ENCODE measurements around the gene STH. TPM values are rescaled to one million over a fixed set of nuclear protein-coding genes. Genes with fewer than 3 reads are reported as not detected.
"Not testable (repeated sequence)": the region's sequence is repeated elsewhere in the genome, so short reads cannot be mapped to it uniquely, and the experiment has no call there.

Gene STH, protein sequence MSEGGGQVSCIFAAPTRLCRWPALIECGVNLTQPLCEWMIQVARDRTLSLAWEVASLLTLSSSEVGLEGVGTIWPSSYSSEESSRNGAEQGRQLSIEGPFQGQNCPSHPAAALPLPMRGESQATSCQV
- not detected for total RNA-seq

DNA sequence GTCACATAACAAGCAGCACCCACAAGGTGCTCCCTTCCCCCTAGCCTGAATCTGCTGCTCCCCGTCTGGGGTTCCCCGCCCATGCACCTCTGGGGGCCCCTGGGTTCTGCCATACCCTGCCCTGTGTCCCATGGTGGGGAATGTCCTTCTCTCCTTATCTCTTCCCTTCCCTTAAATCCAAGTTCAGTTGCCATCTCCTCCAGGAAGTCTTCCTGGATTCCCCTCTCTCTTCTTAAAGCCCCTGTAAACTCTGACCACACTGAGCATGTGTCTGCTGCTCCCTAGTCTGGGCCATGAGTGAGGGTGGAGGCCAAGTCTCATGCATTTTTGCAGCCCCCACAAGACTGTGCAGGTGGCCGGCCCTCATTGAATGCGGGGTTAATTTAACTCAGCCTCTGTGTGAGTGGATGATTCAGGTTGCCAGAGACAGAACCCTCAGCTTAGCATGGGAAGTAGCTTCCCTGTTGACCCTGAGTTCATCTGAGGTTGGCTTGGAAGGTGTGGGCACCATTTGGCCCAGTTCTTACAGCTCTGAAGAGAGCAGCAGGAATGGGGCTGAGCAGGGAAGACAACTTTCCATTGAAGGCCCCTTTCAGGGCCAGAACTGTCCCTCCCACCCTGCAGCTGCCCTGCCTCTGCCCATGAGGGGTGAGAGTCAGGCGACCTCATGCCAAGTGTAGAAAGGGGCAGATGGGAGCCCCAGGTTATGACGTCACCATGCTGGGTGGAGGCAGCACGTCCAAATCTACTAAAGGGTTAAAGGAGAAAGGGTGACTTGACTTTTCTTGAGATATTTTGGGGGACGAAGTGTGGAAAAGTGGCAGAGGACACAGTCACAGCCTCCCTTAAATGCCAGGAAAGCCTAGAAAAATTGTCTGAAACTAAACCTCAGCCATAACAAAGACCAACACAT, at the start of gene STH:
STH (plus strand) TSS at position 264 of the 913 bp plus-strand sequence; CDS start at position 294, 30 bp downstream.
- CTCF ChIA-PET = no interaction called here
- POLR2A ChIA-PET = no interaction called here

DNA sequence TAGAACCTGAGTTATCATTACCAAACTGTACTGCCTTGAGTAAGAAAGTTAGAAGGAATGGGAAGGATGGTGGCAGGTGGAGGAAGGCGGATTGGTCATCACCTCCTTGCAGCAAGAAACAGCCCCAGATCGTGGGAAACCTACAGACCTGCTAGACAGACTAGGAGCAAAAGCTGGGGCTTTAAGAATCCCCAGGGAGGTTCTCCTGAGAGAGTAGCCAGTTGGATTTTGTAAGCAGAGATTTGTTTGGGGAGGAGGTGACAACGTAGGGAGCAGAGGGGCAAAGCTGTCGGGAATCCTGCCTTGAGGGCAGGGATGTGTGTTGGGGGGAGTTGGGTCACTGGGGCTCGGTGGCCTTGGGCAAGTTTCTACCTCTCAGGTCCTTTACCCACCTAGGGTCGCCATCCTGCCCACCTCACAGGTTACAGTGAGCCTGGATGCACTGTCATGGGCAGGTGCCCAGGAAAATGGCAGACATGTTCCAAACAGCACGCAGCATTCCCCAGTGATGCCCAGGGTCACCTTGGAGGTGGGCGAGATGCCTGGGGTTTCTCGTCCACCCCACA, 49.2 kb upstream of the STH start:
- ChIA-PET CTCF (interaction anchor here (0.6 to 2.2 kb wide), 12 partner anchors 8 to 789 kb away, joined by 3 to 11 read pairs (median 4); no protein-coding TSS in a partner anchor), POLR2A (no interaction called here)

DNA sequence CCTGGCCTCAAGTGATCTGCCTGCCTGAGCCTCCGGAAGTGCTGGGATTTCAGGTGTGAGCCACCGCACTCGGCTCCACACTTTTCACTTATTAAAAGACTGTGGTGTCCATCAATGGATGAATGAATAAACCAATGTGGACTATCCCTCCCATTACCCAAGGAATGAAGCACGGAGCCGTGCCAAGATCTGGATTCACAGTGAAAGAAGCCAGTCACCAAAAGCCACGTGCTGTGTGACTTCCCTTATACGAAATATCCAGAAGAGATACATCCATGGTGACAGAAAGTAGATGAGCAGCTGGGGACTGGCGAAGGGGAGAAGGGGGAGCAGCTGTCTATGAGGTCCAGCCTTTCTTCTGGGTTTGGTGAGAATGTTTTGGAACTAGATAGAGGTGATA, 48.2 kb upstream of the STH start:
- CTCF ChIA-PET = no interaction called here
- POLR2A ChIA-PET = no interaction called here

DNA sequence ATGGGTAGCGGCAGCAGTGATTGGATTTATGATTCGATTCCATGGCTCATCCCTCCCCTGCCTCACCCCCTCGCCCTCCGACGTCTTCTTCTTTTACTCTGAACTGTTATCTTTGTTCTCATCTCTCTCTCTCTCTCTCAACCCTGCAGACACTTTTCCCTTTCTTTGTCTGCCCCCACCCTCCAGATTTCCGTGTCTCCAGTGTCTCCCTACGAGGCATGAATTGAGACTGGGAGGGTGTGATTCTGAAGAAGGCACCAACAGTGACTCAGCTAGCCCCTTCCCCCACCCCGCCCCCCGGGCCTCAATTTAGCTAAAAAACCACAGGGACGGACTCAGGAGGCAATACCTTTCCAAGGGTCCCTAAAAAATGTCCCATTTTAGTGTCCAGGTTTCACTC, 47.6 kb upstream of the STH start:
- POLR2A ChIA-PET = no interaction called here
- CTCF ChIA-PET = no interaction called here

DNA sequence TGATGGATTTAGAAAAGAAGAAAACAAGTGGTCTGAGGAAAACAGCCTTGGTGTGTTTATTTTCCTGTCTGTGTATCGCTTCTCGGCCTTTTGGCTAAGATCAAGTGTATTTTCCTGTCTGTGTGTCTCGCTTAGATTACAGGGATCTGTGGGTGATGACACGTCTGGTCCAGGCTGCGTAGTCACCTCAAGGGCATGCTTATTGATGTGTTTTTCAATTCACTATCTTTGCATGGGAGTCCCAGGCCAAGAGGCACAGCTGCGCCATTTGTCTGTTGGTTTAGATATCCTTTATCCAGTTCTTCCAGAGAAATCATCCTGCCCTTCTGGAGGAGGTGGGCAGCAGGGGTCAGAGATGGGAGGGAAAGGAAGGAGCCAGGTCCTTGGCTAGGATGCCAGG, 47.1 kb upstream of the STH start:
- ChIA-PET CTCF (no interaction called here), POLR2A (no interaction called here)

DNA sequence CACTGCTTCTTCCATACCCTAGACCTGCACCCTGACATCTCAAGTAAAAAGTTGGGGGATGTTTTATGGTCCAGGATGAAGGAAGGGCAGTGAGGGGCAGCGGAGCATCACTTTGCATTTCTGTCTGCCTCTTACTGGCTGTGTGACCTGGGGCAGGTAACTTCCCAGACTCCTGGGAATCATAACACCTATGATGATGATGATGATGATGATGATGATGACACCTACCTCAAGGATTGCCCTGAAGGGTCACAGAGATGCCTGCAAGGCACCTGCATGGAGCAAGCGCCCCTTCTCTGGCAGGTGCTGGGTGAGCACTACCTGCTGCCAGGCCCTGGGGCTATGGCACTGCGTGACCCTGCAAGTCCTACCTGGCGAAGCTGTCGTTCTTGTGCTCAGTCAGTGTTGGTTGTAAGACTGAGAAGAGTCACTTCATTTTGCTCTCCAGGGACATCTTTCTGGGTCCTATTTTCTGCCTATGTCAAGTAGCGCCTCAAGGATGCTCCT, 46.2 kb upstream of the STH start:
- POLR2A ChIA-PET = no interaction called here
- CTCF ChIA-PET = no interaction called here

DNA sequence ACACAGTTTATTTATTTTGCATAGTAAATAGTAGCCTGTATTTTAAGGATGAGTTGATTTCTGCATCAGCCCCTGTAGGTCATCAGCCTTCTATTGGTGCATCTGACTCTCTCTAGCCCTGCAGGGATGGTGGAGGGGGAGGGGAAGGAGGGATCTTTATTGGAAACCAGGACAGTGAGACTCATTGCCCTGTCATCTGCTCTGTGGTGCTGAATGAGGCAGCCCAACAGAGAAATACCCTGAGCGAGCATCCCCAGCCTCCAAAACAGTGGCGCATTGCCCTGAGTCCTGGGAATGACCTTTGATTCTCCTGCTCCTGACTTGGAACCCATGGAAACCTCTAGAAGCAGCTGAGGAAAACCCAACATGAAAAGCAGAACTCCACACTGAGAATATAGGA, 45.5 kb upstream of the STH start:
- POLR2A ChIA-PET = no interaction called here
- CTCF ChIA-PET = no interaction called here

DNA sequence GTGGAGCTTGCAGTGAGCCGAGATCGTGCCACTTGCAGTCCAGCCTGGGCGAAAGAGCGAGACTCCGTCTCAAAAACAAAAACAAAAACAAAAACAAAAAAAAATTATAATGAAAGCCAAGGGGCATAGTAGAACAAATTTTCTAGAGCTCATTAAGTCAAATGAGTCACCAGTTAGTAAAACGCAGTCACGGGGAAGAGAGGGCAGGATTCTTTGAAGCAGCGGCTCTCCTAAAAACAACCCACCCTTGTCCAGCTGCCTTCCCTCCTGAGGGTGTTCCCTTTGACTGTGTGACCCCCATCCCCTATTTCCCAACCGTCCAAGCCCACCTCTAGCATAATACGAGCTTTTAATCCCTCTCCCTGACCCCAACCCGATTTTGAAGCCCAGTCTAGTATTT, 44.1 kb upstream of the STH start:
- POLR2A ChIA-PET = no interaction called here
- CTCF ChIA-PET = no interaction called here

DNA sequence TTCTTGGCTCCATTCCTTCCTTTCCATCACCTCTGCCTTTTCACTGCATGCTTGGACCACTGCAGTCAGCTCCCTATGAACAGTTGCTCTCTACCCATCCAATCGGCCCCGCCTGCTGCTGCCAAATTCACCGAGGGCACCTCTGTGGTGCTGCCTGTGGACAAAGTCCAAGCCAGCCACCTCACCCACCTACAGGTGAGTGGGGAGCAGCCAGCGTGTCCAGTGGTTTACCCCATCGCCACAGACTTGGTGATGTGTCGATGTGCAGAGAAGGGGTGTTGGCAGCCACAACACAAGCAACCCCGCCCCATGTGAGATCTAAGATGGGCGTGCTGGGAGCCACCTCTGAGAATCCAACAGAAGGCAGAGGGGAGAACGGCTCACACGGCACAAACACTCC, 43.7 kb upstream of the STH start:
- ChIA-PET POLR2A (no interaction called here), CTCF (no interaction called here)

DNA sequence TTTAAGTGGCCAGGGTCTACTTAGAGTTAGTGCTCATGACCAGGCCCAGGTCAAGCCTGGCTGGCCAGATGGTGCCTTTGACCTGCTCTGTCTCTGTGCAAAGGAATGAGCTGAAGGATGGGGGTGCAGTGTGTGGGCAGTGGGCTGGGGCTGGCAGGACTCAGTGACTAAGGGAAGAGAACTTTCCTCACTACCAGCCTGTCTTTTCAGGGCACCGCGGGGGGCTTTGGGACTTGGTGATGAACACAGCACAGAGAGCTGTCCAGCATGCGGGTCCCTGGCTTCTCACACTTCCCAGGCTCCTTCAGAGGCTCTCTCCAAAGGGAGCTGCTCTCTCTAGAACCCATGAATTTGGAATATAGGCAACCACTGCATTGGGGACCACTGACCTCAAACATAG, 43.0 kb upstream of the STH start:
- ChIA-PET POLR2A (no interaction called here), CTCF (no interaction called here)

DNA sequence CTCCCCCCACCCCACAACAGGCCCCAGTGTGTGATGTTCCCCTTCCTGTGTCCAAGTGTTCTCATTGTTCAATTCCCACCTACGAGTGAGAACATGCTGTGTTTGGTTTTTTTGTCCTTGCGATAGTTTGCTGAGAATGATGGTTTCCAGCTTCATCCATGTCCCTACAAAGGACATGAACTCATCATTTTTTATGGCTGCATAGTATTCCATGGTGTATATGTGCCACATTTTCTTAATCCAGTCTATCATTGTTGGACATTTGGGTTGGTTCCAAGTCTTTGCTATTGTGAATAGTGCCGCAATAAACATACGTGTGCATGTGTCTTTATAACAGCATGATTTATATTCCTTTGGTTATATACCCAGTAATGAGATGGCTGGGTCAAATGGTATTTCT, 42.3 kb upstream of the STH start:
- POLR2A ChIA-PET, CTCF ChIA-PET: not testable (repeated sequence)

DNA sequence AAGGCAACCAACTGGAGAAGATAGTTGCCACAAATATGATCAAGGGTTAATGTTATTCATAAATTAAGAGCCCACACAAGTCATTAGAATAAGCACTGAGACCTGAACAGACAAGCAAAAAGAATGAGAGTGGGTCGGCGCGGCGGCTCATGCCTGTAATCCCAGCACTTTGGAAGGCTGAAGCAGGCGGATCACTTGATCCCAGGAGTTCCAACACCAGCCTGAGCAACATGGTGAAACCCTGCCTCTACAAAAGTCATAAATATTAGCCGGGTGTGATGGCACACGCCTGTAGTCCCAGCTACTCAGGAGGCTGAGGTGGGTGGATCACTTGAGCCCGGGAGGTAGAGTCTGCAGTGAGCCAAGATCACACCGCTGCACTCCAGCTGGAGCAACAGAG, 40.7 kb upstream of the STH start:
- ChIA-PET CTCF (interaction anchor here (0.7 kb wide), 2 partner anchors 9 to 1235 kb away, joined by 3 to 5 read pairs; no protein-coding TSS in a partner anchor), POLR2A (no interaction called here)

DNA sequence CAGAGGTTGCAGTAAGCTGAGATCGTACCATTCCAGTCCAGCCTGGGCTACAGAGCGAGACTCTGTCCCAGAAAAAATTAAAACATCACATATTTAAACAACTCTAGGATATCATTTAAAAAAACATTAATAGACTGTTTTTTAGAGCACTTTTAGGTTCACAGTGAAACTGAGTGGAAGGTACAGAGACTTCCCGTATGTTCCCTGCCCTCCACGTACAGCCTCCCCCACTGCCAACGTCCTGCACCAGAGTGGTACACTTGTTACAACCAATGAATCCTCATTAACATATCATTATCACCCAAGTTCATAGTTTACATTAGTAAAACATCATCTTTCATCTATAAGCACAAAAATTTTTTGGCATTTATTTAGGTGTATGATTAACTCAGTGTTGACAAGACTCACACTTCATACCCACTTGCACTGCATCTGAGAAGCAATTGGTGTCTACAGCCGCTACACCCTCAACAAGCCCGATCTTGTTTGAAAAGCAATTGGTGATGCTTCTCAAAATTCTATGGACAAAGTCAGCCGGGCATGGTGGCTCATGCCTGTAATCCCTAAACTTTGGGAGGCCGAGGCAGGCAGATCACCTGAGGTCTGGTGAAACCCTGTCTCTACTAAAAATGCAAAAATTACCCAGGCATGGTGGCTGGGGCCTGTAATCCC, 39.9 kb upstream of the STH start:
- POLR2A ChIA-PET = no interaction called here
- CTCF ChIA-PET = no interaction called here

DNA sequence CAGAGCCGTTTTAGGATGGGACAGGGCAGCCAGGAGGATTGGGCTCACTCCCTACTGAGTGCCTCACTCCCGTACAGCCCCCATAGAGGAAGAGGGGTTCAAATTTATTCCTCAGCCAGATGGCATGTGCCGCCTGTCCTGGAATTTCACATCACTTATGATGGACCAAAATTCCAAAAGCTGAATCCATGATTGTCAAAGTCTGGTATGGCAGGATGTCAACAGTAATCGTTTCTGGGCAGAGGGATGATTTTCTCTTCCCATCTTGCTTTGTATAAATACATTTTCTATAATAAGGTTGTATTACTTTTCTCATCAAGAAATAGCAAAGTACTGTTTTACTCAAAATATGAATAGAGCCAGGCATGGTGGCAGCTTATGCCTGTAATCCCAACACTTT, 38.7 kb upstream of the STH start:
- CTCF ChIA-PET = interaction anchor here (1.2 kb wide), 1 partner anchor 31 kb away, joined by 3 read pairs; no protein-coding TSS in a partner anchor

DNA sequence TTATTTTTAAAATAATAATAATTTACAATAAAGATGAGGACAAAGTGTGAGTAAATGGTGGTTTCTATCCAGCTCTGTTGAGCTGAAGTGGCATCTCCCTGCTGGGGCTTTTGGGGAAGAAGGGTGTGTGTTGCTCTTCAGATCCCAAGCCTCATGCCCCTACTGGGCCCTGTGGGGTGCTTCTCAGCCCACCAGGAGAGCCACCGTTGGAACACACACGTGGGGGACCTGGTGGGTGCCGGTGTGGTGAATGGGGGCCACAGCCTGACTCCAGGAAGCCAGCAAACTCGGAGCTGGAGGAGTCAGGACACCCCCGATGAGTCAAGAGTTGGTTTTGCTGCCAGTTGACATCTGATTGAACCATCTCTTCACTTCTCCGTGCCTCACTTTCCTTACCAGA, 37.8 kb upstream of the STH start:
- ChIA-PET POLR2A (no interaction called here), CTCF (interaction anchor here (1.2 kb wide), 1 partner anchor 30 kb away, joined by 3 read pairs; no protein-coding TSS in a partner anchor)

More for the DNA sequence above, 38.7 kb upstream of the STH start:
- POLR2A ChIA-PET = no interaction called here

DNA sequence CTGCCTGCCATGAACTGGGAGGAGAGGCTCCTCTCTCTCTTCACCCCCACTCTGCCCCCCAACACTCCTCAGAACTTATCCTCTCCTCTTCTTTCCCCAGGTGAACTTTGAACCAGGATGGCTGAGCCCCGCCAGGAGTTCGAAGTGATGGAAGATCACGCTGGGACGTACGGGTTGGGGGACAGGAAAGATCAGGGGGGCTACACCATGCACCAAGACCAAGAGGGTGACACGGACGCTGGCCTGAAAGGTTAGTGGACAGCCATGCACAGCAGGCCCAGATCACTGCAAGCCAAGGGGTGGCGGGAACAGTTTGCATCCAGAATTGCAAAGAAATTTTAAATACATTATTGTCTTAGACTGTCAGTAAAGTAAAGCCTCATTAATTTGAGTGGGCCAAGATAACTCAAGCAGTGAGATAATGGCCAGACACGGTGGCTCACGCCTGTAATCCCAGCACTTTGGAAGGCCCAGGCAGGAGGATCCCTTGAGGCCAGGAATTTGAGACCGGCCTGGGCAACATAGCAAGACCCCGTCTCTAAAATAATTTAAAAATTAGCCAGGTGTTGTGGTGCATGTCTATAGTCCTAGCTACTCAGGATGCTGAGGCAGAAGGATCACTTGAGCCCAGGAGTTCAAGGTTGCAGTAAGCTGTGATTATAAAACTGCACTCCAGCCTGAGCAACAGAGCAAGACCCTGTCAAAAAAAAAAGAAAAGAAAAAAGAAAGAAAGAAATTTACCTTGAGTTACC, 36.7 kb upstream of the STH start:
- POLR2A ChIA-PET = no interaction called here
- CTCF ChIA-PET = no interaction called here

DNA sequence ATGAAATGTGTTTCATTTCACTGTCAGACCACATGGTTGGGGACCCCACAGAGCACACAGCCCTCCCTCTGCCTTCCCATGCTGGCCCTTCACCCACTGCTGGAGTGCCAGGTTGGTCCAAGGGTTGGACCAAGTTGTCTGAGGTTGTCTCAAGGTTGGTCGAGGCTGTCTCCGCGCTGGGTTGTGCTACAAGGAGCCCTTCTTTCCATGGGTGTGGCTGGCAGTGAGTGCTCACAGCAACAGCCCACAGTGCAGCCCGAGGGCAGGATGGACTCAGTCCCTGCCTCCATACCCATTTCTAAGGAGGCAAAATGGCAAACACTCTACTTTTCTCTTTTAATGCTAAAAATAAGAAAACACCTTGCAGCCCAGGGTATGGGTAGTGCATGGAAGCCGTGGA, 35.8 kb upstream of the STH start:
- CTCF ChIA-PET = no interaction called here

DNA sequence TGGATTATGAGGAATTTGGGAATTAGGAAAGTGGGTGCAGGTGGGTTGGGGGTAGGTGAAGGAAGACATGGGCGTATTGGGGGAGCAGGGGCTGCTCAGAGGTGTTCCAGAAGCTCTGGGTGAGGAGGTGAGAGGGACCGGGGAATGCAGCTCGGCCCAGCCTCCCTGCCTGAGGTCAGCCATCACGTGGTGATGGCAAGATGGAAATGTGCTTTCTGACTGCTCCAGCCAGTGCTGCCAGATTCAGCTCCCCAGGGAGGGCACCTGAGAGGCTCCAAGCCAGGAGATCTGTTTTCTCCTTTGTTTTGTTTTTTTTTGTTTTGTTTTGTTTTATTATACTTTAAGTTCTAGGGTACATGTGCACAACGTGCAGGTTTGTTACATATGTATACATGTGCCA, 35.2 kb upstream of the STH start:
- ChIA-PET CTCF (no interaction called here), POLR2A (no interaction called here)

More for the DNA sequence above, 35.8 kb upstream of the STH start:
- POLR2A ChIA-PET = no interaction called here

DNA sequence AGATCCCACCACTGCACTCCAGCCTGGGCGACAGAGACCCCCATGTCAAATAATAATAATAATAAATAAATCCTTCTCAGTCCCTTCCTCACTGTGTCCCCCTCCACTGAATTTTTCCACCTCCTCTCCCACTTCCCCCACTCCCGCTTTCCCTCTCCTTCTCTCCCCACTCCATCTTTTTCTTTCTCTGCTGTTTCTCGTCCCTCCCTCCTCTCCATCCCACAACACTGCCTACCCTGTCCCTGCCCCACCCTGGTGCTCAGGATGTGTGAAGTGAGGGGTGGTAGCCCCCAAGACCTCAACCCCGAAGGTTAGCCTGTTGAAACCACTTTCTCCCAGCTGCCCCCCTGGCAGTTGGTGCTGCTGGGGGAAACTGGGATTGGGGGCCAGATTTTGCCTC, 34.4 kb upstream of the STH start:
- POLR2A ChIA-PET = no interaction called here
- CTCF ChIA-PET = no interaction called here

DNA sequence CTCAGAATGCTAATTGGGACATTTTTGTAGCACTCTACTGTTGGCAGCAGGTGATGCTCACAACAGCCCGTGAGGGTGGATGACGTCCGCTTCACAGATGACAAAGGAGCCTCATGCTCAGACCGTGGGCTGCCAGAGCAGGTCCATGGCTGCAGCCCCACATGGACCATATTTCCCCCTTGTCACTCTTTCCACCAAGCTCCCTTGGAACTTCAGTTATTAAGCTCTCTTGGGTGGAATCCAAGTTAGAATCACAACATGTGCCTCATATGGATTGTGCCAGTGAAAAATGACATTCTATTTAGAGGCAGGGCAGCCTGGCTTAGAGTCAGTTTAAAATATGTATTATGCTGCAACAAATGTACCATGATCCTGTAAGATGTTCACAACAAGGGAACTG, 33.2 kb upstream of the STH start:
- ChIA-PET CTCF (no interaction called here), POLR2A (no interaction called here)
